SK-N-SH treated with all-trans-retinoic acid at 6 μM for 48 hours (cell line): Measurements from ENCODE around the gene NUMB.

ENCODE experiments used
- ATAC-seq: fragments of 200-7000 bp; cut with Tn5 transposase; 3 replicates; pipeline ENCODE4 v1.9.1; 2020; ENCODE audit warnings: mild to moderate bottlenecking, moderate library complexity
- ARNTL ChIP-seq: fragments of 450-650 bp; formaldehyde crosslinking; IDR thresholded peaks from 2 replicates; pipeline ENCODE4 v1.5.0; 2020; ENCODE audit warnings: low read depth, mild to moderate bottlenecking, moderate library complexity, borderline replicate concordance
- BACH2 ChIP-seq: fragments of 250-450 bp; sonication (Bioruptor Pico); IDR thresholded peaks from 2 replicates; pipeline ENCODE4 v1.9.0; 2021; ENCODE audit warnings: mild to moderate bottlenecking, borderline replicate concordance
- CSDC2 ChIP-seq: fragments of 250-450 bp; sonication (Bioruptor Pico); IDR thresholded peaks from 2 replicates; pipeline ENCODE4 v1.5.0; 2020; ENCODE audit warnings: mild to moderate bottlenecking, moderate library complexity
- ESRRG ChIP-seq: fragments of 250-450 bp; sonication (Bioruptor Pico); IDR thresholded peaks from 2 replicates; pipeline ENCODE4 v1.6.1; 2021; ENCODE audit warnings: mild to moderate bottlenecking
- GLIS3 ChIP-seq: fragments of 250-450 bp; sonication (Bioruptor Pico); IDR thresholded peaks from 2 replicates; pipeline ENCODE4 v1.5.0; 2020; ENCODE audit warnings: mild to moderate bottlenecking, moderate library complexity
- ISL1 ChIP-seq: fragments of 250-450 bp; sonication (Bioruptor Pico); IDR thresholded peaks from 2 replicates; pipeline ENCODE4 v2.1.2; 2022; ENCODE audit warnings: mild to moderate bottlenecking, moderate library complexity
- OSR1 ChIP-seq: fragments of 250-450 bp; sonication (Bioruptor Pico); IDR thresholded peaks from 2 replicates; pipeline ENCODE4 v1.8.0; 2022; ENCODE audit warnings: moderate library complexity, mild to moderate bottlenecking, inconsistent platforms
- PPARA ChIP-seq: fragments of 250-450 bp; sonication (Bioruptor Pico); IDR thresholded peaks from 2 replicates; pipeline ENCODE4 v1.5.0; 2020; ENCODE audit warnings: mild to moderate bottlenecking, borderline replicate concordance
- RARB ChIP-seq: fragments of 250-450 bp; sonication (Bioruptor Pico); IDR thresholded peaks from 2 replicates; pipeline ENCODE4 v1.8.0; 2021; ENCODE audit warnings: mild to moderate bottlenecking, moderate library complexity
- SNAI2 ChIP-seq: fragments of 250-450 bp; sonication (Bioruptor Pico); IDR thresholded peaks from 2 replicates; pipeline ENCODE4 v1.5.0; 2020; ENCODE audit warnings: mild to moderate bottlenecking, moderate library complexity
- TCF4 ChIP-seq: fragments of 250-450 bp; sonication (Bioruptor Pico); IDR thresholded peaks from 2 replicates; pipeline ENCODE4 v1.8.0; 2021; ENCODE audit warnings: mild to moderate bottlenecking, moderate library complexity, borderline replicate concordance
- TOX ChIP-seq: fragments of 250-450 bp; sonication (Bioruptor Pico); IDR thresholded peaks from 2 replicates; pipeline ENCODE4 v1.8.0; 2021; ENCODE audit warnings: mild to moderate bottlenecking, moderate library complexity, borderline replicate concordance
- ZC3H10 ChIP-seq: fragments of 250-450 bp; sonication (Bioruptor Pico); IDR thresholded peaks from 2 replicates; pipeline ENCODE4 v1.5.1; 2021; ENCODE audit warnings: mild to moderate bottlenecking, moderate library complexity
- ZFP3 ChIP-seq: fragments of 250-450 bp; sonication (Bioruptor Pico); IDR thresholded peaks from 2 replicates; pipeline ENCODE4 v1.5.0; 2020; ENCODE audit warnings: mild to moderate bottlenecking, moderate library complexity
- ZFP30 ChIP-seq: fragments of 450-650 bp; formaldehyde crosslinking; IDR thresholded peaks from 2 replicates; pipeline ENCODE4 v1.5.0; 2022; ENCODE audit warnings: mild to moderate bottlenecking, moderate library complexity
- ZNF565 ChIP-seq: fragments of 450-650 bp; formaldehyde crosslinking; conservative IDR thresholded peaks from 2 replicates; pipeline ENCODE4 v1.5.0; 2020; ENCODE audit warnings: low read depth, mild to moderate bottlenecking, moderate library complexity
- ZNF70 ChIP-seq: fragments of 450-650 bp; formaldehyde crosslinking; IDR thresholded peaks from 2 replicates; pipeline ENCODE4 v1.5.0; 2020; ENCODE audit warnings: mild to moderate bottlenecking, moderate library complexity
- ZNF8 ChIP-seq: fragments of 450-650 bp; formaldehyde crosslinking; IDR thresholded peaks from 2 replicates; pipeline ENCODE4 v1.5.0; 2020; ENCODE audit warnings: mild to moderate bottlenecking, moderate library complexity
- TF ChIP-seq, protein P1 (sequence below): fragments of 250-450 bp; sonication (Bioruptor Pico); IDR thresholded peaks from 2 replicates; pipeline ENCODE4 v1.5.0; 2020; ENCODE audit warnings: mild to moderate bottlenecking, moderate library complexity
- TF ChIP-seq, protein P2 (sequence below): fragments of 250-450 bp; sonication (Bioruptor Pico); IDR thresholded peaks from 2 replicates; pipeline ENCODE4 v1.8.0; 2020; ENCODE audit warnings: mild to moderate bottlenecking, moderate library complexity, borderline replicate concordance
- TF ChIP-seq, protein P3 (sequence below): fragments of 250-450 bp; sonication (Bioruptor Pico); IDR thresholded peaks from 2 replicates; pipeline ENCODE4 v1.5.1; 2021; ENCODE audit warnings: mild to moderate bottlenecking, moderate library complexity
- TF ChIP-seq, protein P4 (sequence below): fragments of 250-450 bp; sonication (Bioruptor Pico); IDR thresholded peaks from 2 replicates; pipeline ENCODE4 v1.8.0; 2021; ENCODE audit warnings: low read depth, mild to moderate bottlenecking, moderate library complexity, borderline replicate concordance
- TF ChIP-seq, protein P5 (sequence below): fragments of 250-450 bp; sonication (Bioruptor Pico); IDR thresholded peaks from 2 replicates; pipeline ENCODE4 v1.5.1; 2020; ENCODE audit warnings: low read depth, mild to moderate bottlenecking, moderate library complexity

NUMB gene

DNA sequence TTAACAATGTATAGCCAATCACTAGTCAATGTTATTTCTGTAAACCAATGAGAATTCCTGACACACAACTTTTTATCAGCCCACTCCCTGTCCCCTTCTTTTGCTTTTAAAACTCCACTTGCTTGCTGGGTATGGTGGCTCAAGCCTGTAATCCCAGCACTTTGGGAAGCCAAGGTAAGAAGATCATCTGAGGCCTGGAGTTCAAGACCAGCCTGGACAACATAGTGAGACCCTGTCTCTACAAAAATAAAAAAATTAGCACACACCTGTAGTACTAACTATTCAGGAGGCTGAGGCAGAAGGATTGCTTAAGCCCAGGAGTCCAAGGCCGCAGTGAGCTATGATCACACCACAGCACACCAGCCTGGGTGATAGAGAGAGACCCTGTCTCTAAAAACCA, 133.3 kb downstream of the NUMB start:
- ATAC-seq: no peak

DNA sequence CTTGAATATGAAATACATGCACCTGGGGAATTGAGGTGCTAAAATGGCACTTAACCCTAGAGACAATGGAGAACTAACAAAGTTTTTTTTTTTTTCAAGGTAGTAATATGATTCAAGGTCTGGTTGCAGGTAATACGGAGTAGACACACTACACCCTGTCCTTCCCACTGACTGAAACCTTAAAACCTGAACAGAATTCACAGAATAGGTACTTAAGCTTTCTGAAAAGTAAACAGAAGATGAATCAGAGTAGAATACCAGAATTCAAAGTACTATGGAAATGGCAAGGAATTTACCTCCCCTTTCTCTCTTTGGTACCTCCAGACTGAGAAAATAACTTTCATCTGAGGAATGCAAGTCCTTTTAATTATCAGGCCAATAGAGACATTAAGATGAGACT, 133.8 kb downstream of the NUMB start:
- no peak for ATAC-seq
- no peak for TF ChIP-seq TCF4 (CRISPR knock-in tag)
- TF ChIP-seq, all 23 proteins: peak for 0

More for the DNA sequence above, 133.3 kb downstream of the NUMB start:
- TF ChIP-seq ZNF8: no peak
- no peak for TF ChIP-seq ISL1 (CRISPR knock-in tag)
- no peak for TF ChIP-seq OSR1 (CRISPR knock-in tag)
- no peak for TF ChIP-seq ZNF70 (CRISPR knock-in tag)
- no peak for TF ChIP-seq ZNF565 (CRISPR knock-in tag)
- TF ChIP-seq GLIS3: no peak
- no peak for TF ChIP-seq ARNTL (CRISPR knock-in tag)
- no peak for TF ChIP-seq ZFP3 (CRISPR knock-in tag)
- no peak for TF ChIP-seq SNAI2 (CRISPR knock-in tag)
- TF ChIP-seq TOX (CRISPR knock-in tag): no peak
- TF ChIP-seq, protein P1, sequence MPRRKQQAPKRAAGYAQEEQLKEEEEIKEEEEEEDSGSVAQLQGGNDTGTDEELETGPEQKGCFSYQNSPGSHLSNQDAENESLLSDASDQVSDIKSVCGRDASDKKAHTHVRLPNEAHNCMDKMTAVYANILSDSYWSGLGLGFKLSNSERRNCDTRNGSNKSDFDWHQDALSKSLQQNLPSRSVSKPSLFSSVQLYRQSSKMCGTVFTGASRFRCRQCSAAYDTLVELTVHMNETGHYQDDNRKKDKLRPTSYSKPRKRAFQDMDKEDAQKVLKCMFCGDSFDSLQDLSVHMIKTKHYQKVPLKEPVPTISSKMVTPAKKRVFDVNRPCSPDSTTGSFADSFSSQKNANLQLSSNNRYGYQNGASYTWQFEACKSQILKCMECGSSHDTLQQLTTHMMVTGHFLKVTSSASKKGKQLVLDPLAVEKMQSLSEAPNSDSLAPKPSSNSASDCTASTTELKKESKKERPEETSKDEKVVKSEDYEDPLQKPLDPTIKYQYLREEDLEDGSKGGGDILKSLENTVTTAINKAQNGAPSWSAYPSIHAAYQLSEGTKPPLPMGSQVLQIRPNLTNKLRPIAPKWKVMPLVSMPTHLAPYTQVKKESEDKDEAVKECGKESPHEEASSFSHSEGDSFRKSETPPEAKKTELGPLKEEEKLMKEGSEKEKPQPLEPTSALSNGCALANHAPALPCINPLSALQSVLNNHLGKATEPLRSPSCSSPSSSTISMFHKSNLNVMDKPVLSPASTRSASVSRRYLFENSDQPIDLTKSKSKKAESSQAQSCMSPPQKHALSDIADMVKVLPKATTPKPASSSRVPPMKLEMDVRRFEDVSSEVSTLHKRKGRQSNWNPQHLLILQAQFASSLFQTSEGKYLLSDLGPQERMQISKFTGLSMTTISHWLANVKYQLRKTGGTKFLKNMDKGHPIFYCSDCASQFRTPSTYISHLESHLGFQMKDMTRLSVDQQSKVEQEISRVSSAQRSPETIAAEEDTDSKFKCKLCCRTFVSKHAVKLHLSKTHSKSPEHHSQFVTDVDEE (CRISPR knock-in tag): no peak
- no peak for TF ChIP-seq ESRRG (CRISPR knock-in tag)

DNA sequence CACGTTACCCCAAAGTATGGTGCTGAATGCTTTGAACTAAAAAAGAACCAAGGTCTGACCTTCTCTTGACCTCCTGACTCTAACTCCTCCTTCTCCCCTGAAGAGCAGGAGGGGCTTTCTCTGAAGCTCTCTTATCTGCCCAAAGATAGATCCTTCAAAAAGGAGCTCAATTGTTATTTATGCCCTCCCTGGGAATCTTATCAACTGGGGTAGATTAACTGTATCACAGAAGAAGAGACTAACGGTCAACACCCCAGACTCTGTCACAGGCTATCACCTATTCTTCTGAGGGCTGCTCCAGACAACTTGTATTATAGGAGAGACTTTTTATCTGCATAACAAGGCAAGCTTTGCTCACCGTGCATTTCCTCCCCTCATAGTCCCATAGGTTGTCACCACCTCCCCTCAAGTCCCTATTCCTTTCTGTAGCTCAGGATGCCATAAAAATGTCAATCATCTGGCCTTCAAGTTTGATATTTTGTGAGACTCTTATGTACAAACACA, 134.4 kb downstream of the NUMB start:
- ATAC-seq: no peak

DNA sequence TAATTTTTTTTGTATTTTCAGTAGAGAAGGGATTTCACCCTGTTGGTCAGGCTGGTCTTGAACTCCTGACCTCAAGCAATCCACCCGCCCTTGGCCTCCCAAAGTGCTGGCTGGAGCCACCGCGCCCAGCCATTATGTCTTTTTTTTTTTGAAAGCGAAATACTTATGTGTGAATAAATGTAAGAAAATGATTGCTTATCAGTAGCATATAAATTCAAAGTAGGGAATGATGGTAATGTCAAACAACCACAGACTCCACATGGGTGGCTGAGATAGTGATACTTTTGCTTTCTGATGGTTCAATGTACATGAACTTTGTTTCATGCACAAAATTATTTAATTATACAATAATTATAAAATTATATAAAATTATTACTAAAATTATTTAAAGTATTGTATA, 145.2 kb downstream of the NUMB start:
- TF ChIP-seq, protein P2, sequence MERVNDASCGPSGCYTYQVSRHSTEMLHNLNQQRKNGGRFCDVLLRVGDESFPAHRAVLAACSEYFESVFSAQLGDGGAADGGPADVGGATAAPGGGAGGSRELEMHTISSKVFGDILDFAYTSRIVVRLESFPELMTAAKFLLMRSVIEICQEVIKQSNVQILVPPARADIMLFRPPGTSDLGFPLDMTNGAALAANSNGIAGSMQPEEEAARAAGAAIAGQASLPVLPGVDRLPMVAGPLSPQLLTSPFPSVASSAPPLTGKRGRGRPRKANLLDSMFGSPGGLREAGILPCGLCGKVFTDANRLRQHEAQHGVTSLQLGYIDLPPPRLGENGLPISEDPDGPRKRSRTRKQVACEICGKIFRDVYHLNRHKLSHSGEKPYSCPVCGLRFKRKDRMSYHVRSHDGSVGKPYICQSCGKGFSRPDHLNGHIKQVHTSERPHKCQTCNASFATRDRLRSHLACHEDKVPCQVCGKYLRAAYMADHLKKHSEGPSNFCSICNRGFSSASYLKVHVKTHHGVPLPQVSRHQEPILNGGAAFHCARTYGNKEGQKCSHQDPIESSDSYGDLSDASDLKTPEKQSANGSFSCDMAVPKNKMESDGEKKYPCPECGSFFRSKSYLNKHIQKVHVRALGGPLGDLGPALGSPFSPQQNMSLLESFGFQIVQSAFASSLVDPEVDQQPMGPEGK (CRISPR knock-in tag): no peak
- TF ChIP-seq ARNTL (CRISPR knock-in tag) (no peak), ZNF8 (no peak), CSDC2 (CRISPR knock-in tag) (no peak), PPARA (no peak), ZFP30 (no peak), RARB (no peak)
- TF ChIP-seq, protein P3, sequence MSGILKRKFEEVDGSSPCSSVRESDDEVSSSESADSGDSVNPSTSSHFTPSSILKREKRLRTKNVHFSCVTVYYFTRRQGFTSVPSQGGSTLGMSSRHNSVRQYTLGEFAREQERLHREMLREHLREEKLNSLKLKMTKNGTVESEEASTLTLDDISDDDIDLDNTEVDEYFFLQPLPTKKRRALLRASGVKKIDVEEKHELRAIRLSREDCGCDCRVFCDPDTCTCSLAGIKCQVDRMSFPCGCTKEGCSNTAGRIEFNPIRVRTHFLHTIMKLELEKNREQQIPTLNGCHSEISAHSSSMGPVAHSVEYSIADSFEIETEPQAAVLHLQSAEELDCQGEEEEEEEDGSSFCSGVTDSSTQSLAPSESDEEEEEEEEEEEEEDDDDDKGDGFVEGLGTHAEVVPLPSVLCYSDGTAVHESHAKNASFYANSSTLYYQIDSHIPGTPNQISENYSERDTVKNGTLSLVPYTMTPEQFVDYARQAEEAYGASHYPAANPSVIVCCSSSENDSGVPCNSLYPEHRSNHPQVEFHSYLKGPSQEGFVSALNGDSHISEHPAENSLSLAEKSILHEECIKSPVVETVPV (CRISPR knock-in tag): no peak
- no peak for ATAC-seq

More for the DNA sequence above, 134.4 kb downstream of the NUMB start:
- TF ChIP-seq ZFP3 (CRISPR knock-in tag) (no peak), ZNF8 (no peak), ESRRG (CRISPR knock-in tag) (no peak), ISL1 (CRISPR knock-in tag) (no peak), OSR1 (CRISPR knock-in tag) (no peak), ZC3H10 (CRISPR knock-in tag) (no peak)
- TF ChIP-seq, protein P4, sequence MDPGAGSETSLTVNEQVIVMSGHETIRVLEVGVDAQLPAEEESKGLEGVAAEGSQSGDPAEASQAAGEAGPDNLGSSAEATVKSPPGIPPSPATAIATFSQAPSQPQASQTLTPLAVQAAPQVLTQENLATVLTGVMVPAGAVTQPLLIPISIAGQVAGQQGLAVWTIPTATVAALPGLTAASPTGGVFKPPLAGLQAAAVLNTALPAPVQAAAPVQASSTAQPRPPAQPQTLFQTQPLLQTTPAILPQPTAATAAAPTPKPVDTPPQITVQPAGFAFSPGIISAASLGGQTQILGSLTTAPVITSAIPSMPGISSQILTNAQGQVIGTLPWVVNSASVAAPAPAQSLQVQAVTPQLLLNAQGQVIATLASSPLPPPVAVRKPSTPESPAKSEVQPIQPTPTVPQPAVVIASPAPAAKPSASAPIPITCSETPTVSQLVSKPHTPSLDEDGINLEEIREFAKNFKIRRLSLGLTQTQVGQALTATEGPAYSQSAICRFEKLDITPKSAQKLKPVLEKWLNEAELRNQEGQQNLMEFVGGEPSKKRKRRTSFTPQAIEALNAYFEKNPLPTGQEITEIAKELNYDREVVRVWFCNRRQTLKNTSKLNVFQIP (CRISPR knock-in tag): no peak
- TF ChIP-seq, all 23 proteins: peak for 0

DNA sequence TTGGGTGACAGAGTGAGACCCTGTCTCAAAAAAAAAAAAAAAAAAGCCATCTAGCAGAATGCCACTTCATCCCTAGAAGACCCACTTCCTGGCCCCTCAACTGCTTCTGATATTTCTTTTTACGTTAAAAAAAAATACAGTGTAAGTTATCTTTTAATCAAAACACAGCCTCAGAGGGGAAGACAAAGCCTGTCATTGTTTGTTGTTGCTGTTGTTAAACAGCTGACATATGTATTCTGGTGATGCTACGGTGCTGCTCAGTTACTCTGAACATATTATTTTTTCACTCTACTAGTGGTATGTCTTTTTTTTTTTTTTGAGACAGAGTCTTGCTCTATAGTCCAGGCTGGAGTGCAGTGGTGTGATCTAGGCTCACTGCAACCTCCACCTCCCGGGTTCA, 145.7 kb downstream of the NUMB start:
- ATAC-seq: no peak
- TF ChIP-seq SNAI2 (CRISPR knock-in tag) (no peak), PPARA (no peak), BACH2 (CRISPR knock-in tag) (no peak), ARNTL (CRISPR knock-in tag) (no peak)
- TF ChIP-seq, protein P4 (CRISPR knock-in tag): no peak
- TF ChIP-seq, protein P5, sequence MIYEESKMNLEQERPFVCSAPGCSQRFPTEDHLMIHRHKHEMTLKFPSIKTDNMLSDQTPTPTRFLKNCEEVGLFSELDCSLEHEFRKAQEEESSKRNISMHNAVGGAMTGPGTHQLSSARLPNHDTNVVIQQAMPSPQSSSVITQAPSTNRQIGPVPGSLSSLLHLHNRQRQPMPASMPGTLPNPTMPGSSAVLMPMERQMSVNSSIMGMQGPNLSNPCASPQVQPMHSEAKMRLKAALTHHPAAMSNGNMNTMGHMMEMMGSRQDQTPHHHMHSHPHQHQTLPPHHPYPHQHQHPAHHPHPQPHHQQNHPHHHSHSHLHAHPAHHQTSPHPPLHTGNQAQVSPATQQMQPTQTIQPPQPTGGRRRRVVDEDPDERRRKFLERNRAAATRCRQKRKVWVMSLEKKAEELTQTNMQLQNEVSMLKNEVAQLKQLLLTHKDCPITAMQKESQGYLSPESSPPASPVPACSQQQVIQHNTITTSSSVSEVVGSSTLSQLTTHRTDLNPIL (CRISPR knock-in tag): no peak
